Upper lobe of left lung (tissue), 6 donors: Measurements from ENCODE around the gene KIF18B. TPM values are rescaled to one million over a fixed set of nuclear protein-coding genes. Genes with fewer than 3 reads are reported as not detected.

Source experiments
- ATAC-seq, 2 donors: fragments of 200-7000 bp; cut with Tn5 transposase; one replicate each; pipeline ENCODE4 v1.9.1; 2022; ENCODE audit warnings: mild to moderate bottlenecking in 2 of 2, moderate library complexity in 2 of 2; ENCODE audit not compliant: low FRiP score in 2 of 2
- DNase-seq, 2 donors: peaks; one replicate each; pipeline ENCODE4 v3.0.0-alpha.2; 2019 to 2020
- H3K27ac ChIP-seq, 4 donors: fragments of 200-600 bp; sonication (generic); one replicate each; pipeline ENCODE4 v1.5.1; 2016 to 2019
- H3K27me3 ChIP-seq, 4 donors: fragments of 200-600 bp; sonication (generic); one replicate each; pipeline ENCODE4 v1.5.1; 2017 to 2019
- H3K36me3 ChIP-seq, 4 donors: fragments of 200-600 bp; sonication (generic); one replicate each; pipeline ENCODE4 v1.5.1; 2016 to 2019
- H3K4me1 ChIP-seq, 4 donors: fragments of 200-600 bp; sonication (generic); one replicate each; pipeline ENCODE4 v1.5.1; 2018 to 2019
- H3K4me3 ChIP-seq, 4 donors: fragments of 200-600 bp; sonication (generic); one replicate each; pipeline ENCODE4 v1.5.1; 2017 to 2019; ENCODE audit warnings: mild to moderate bottlenecking in 2 of 4, moderate library complexity in 1 of 4
- H3K9me3 ChIP-seq, 4 donors: fragments of 200-600 bp; sonication (generic); one replicate each; pipeline ENCODE4 v1.5.1; 2018 to 2019
- EP300 ChIP-seq, 4 donors: sonication (generic); formaldehyde crosslinking; IDR thresholded peaks; one replicate each; pipeline ENCODE4 v1.5.1; 2017; ENCODE audit warnings: antibody characterized with exemption in 4 of 4, control low read depth in 2 of 4
- POLR2A ChIP-seq, 4 donors: fragments of 450-650 bp; IDR thresholded peaks; one replicate each; pipeline ENCODE4 v1.5.1; 2016 to 2017; ENCODE audit warnings: antibody characterized with exemption in 4 of 4, mild to moderate bottlenecking in 2 of 4
- POLR2AphosphoS5 ChIP-seq, 2 donors: sonication (generic); formaldehyde crosslinking; IDR thresholded peaks; one replicate each; pipeline ENCODE4 v1.5.1; 2017; ENCODE audit warnings: antibody characterized with exemption in 2 of 2
- WGBS, 2 donors: methylation state at CpG; one replicate each; pipeline ENCODE4 v1.1.5; 2017 to 2018; 5-methylcytosine and 5-hydroxymethylcytosine counted together
- total RNA-seq, 6 donors: library from RNA; depleted of rRNA in 4 of 6; stranded (reverse); fragments of >200 nt in 4 of 6; gene quantifications; one replicate each; pipeline versions ENCODE4 v1.1.0 to v1.2.1, GENCODE V29; 2016 to 2021
- TF ChIP-seq, protein P1 (sequence below), 6 experiments: fragments of 450-650 bp in 4 of 6; fragments of 200-600 bp in 2 of 6; sonication (generic) in 2 of 6; IDR thresholded peaks; one replicate each; pipeline ENCODE4 v1.5.1; 2016 to 2019; ENCODE audit warnings: antibody characterized with exemption in 6 of 6
- donor health status: DM: no; HTN: no; CAD: no; lungs with moderate emphysema.
- donor health status: DM: no; HTN: yes; CAD: no; lungs with severe emphysema.

KIF18B gene
- total RNA-seq, 6 donors from 2014 or later, result 0.49 to 2.9 (median 1.3) TPM

DNA sequence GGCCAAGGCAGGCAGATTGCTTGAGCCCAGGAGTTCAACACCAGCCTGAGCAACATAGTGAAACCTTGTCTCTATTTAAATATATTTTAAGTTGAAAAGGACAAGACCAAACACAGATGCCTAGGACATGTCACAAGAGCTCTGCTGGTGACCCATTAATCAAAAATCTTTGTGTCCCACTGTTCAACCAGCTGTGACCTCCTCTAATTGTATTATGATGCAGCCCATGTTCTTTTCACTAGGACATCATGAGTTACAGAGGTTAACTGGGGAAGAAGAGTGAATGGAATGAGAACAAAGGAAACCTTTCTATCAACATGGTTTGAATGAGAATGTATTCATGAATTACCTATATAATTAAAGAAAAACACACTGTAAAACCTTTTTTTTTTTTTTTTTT, 55.3 kb downstream of the KIF18B start:
- ATAC-seq, result no peak
- Histone ChIP-seq H3K9me3 (no peaks in the 10 kb centered on the region), H3K4me3 (no peak overlapping the region), H3K27ac (no peak overlapping the region), H3K36me3 (peaks cover 13 to 42% (median 27%) of the 10 kb centered on the region in 4 donors), H3K27me3 (no peaks in the 10 kb centered on the region), H3K4me1 (peaks cover under 1 to 29% (median 10%) of the 10 kb centered on the region in 4 donors)
- DNase-seq, result no peak
- TF ChIP-seq POLR2AphosphoS5 (IDR thresholded peaks at IDR 0.05), result no peak
- TF ChIP-seq, protein P1, sequence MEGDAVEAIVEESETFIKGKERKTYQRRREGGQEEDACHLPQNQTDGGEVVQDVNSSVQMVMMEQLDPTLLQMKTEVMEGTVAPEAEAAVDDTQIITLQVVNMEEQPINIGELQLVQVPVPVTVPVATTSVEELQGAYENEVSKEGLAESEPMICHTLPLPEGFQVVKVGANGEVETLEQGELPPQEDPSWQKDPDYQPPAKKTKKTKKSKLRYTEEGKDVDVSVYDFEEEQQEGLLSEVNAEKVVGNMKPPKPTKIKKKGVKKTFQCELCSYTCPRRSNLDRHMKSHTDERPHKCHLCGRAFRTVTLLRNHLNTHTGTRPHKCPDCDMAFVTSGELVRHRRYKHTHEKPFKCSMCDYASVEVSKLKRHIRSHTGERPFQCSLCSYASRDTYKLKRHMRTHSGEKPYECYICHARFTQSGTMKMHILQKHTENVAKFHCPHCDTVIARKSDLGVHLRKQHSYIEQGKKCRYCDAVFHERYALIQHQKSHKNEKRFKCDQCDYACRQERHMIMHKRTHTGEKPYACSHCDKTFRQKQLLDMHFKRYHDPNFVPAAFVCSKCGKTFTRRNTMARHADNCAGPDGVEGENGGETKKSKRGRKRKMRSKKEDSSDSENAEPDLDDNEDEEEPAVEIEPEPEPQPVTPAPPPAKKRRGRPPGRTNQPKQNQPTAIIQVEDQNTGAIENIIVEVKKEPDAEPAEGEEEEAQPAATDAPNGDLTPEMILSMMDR (IDR thresholded peaks at IDR 0.05), result no peak
- no peak for TF ChIP-seq POLR2A (IDR thresholded peaks at IDR 0.05)
- no peak for TF ChIP-seq EP300 (IDR thresholded peaks at IDR 0.05)

DNA sequence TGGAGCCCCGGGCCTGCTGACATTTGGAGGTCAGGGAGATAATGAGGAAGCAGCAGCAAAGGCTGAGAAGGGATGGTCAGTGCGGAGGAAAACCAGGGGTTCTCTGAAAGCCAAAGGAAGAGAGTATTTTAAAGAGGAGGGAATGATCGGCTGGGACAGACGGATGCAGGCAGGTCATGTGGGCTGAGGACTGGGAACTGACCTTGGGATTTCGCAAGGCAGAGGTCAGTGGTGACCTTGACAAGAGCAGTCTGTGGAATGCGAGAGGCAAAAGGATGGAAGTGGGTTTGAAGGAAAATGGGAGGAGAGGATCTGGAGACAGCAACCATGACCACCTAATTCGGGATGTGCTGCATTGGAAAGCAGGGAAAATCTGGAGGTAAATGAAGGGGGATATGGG, 58.6 kb downstream of the KIF18B start:
- Histone ChIP-seq H3K27ac (no peak overlapping the region), H3K4me3 (no peak overlapping the region), H3K27me3 (no peaks in the 10 kb centered on the region), H3K36me3 (peaks cover 31 to 65% (median 50%) of the 10 kb centered on the region in 4 donors), H3K4me1 (peaks cover 0 to 25% (median 12%) of the 10 kb centered on the region in 4 donors), H3K9me3 (no peaks in the 10 kb centered on the region)
- WGBS, 2 donors, result 71 to 76% methylated on average over 7 of the region's 7 CpGs
- no peak for TF ChIP-seq POLR2AphosphoS5 (IDR thresholded peaks at IDR 0.05)
- no peak for TF ChIP-seq POLR2A (IDR thresholded peaks at IDR 0.05)
- TF ChIP-seq, protein P1 (IDR thresholded peaks at IDR 0.05), result no peak
- no peak for TF ChIP-seq EP300 (IDR thresholded peaks at IDR 0.05)
- DNase-seq, result no peak
- no peak for ATAC-seq

DNA sequence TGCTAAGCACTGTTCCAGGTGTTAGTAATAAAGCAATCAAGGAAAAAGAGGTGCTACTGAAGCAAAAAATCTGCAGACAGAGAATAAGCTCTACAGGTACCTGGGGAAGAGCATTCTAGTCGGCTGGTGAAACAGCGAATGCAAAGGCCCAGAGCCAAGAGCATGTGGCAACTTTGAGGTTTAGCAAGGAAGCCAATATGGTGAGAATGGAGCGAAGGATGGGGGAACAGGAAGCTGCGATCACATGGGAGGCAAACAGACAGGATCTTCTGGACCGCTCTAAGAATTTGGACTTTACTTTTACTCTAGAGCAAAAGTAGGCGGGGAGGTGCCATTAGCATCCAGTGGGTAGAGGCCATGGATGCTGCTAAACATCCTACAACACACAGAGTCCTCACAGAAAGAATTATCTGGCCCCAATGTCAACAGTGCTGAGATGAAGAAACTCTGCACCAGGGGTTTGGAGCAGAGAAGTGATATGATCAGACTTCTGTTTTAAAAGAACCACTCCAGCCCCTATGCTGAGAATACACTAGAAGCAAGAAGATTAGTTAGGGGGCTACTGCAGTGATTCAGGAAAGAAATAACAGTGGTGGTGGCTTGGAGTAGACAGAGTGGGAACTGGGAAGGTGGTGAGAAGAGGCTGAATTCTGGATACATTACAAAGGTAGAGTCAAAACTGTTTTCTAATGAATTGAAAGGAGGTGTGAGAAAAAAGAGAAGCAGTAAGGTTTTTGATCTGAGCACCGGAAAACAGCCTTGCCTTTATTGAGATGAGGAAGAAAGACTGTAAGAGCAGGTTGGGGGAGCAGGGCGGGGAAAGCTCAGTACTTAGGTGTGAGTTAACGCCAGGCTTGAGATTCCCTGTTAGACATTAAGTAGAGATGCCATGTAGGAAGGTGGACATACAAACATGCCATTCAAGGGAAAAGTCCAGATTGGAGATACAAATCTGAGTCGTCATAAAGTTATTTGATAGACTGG, 59.3 kb downstream of the KIF18B start:
- no peak overlapping the region for H3K4me3 ChIP-seq
- H3K36me3 ChIP-seq, result peaks cover 32 to 65% (median 50%) of the 10 kb centered on the region in 4 donors
- TF ChIP-seq POLR2AphosphoS5 (IDR thresholded peaks at IDR 0.05) (no peak), EP300 (IDR thresholded peaks at IDR 0.05) (no peak), POLR2A (IDR thresholded peaks at IDR 0.05) (no peak)
- TF ChIP-seq, protein P1 (IDR thresholded peaks at IDR 0.05), result no peak
- no peak for ATAC-seq
- H3K27ac ChIP-seq, result no peak overlapping the region
- DNase-seq, result peak in 1 of 2 donors; percentile 32
- WGBS, 2 donors, result 57 to 72% methylated on average over 10 of the region's 10 CpGs
- no peaks in the 10 kb centered on the region for H3K27me3 ChIP-seq
- H3K9me3 ChIP-seq, result no peaks in the 10 kb centered on the region
- peaks cover 0 to 25% (median 12%) of the 10 kb centered on the region in 4 donors for H3K4me1 ChIP-seq

DNA sequence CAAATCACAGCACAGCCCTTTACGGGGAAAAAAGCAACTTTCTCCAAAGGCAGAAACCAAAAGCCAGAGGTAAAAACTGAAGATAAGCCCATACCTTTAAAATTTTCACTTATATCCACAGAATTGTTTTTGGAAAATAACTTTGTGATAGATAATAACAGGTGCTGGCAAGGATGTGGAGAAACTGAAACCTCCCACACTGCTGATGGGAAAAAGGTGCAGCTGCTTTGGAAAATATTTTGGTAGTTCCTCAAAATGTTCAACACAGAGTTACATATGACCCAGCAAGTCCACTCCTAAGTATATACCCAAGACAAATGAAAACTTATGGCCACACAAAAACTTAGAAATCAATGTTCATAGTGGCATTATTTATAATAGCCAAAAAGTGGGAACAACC, 60.6 kb downstream of the KIF18B start:
- H3K4me1 ChIP-seq, result peaks cover 0 to 25% (median 12%) of the 10 kb centered on the region in 4 donors
- DNase-seq, result no peak
- no peaks in the 10 kb centered on the region for H3K9me3 ChIP-seq
- WGBS, 2 donors, result 95% methylated on average over 1 of the region's 1 CpG
- no peak overlapping the region for H3K27ac ChIP-seq
- ATAC-seq, result no peak
- H3K36me3 ChIP-seq, result peaks cover 33 to 65% (median 52%) of the 10 kb centered on the region in 4 donors
- TF ChIP-seq POLR2A (IDR thresholded peaks at IDR 0.05) (no peak), POLR2AphosphoS5 (IDR thresholded peaks at IDR 0.05) (no peak), EP300 (IDR thresholded peaks at IDR 0.05) (no peak)
- TF ChIP-seq, protein P1 (IDR thresholded peaks at IDR 0.05), result no peak
- no peak overlapping the region for H3K4me3 ChIP-seq
- no peaks in the 10 kb centered on the region for H3K27me3 ChIP-seq
